HT1080 (cell line): ENCODE results near the gene CXCR4. TPM values are rescaled to one million over a fixed set of nuclear protein-coding genes. Genes with fewer than 3 reads are reported as not detected.

Experiments used
- DNase-seq: peaks from one replicate; pipeline ENCODE4 v3.0.0-alpha.2; 2015; ENCODE audit warnings: low read depth
- polyA plus RNA-seq, 2 experiments: library from polyadenylated mRNA; depleted of rRNA; stranded (reverse); fragments of >200 nt; gene quantifications; 2 replicates each; pipeline ENCODE4 v1.2.3, GENCODE V29; 2015
- total RNA-seq: library from RNA; depleted of rRNA; stranded (reverse); fragments of >200 nt; shearing (Covaris generic); gene quantifications from 2 replicates; pipeline ENCODE4 v1.2.3, GENCODE V29; 2014; rRNA removed

The CXCR4 gene
- not detected in 2 replicates for total RNA-seq
- polyA plus RNA-seq (2015; cell fraction: cytosol; rRNA removed): 0.07 and 0.21 TPM in 2 replicates
- polyA plus RNA-seq (2015; cell fraction: nucleus; rRNA removed): 0.07 TPM in 1 of 2 replicates, not detected in the other

DNA sequence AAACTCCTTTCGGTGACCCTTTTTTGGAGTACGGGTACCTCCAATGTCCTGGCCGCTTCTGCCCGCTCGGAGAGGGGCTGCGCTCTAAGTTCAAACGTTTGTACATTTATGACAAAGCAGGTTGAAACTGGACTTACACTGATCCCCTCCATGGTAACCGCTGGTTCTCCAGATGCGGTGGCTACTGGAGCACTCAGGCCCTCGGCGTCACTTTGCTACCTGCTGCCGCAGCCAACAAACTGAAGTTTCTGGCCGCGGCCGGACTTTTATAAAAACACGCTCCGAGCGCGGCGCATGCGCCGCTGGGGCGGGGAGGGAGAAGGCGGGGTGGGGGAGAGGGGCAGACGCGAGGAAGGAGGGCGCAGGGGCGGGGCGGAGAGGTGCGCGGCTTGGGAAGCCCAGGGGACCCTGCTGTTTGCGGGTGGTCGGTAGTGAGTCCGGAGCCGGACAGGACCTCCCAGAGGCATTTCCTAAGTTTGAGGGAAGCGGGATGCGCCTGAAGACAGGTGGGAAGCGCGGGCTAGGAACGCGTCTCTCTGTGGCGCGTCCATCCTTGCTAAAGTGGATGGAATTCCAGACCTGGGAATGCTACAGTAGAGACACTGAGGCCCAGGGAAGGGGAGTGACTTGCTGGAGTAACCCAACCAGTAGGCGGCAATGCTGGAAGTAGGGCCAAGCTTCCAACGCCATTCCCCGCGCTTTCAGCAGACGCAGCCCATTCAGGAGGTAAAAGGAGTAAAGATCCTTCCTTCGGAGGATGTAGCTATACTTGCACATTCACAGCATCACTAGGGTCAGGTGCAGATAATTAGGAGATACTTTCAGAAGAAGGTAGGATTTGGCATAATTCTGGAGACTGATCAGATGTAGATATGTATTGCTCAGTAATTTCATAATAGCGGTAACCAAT is at the start of gene CXCR4:
CXCR4 (minus strand) TSS at position 241 of the 910 bp plus-strand sequence; CDS start at position 152, 89 bp downstream.
- no peak for DNase-seq

DNA sequence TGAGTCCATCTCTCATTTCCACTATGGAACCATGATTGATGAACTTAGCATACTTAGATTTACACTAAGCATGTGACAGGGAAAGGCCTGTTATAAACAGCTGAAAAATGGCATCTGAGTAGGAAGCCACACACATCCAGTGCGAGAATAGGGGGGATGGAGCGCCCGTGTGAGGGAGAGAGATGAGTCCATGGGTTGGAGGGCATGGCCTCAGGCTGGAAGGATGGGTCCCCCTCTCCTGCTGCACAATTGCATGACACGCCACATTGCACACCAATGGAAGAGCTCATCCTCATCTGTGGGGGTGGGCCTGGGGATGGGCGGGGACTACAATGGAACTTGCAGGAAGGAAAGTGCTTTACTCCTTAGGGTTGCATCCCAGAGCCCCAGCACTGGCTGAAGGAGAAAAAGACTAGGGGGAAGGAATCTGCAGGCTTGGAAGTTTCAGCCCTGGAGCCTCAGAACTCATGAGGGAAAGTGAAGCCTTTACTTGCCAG is 46.4 kb upstream of the CXCR4 start:
- DNase-seq: no peak

DNA sequence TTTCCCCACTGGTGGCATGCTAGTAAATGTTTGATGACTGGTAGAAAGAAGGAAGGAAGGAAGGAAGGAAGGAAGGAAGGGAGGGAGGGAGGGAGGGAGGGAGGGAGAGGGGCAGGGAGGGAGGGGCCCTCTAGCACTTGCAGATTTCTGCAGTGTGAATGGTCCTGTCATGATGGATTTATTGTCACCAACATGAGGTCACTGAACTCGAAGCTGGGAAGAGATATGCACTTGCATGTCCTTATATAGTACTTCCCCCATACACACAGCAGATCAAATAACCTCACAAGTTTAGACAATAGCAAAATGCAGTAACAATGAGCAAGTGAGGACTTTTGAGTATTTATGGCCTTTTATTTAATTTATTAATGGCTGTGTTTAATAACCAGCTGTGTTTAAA is 44.5 kb upstream of the CXCR4 start:
- no peak for DNase-seq

DNA sequence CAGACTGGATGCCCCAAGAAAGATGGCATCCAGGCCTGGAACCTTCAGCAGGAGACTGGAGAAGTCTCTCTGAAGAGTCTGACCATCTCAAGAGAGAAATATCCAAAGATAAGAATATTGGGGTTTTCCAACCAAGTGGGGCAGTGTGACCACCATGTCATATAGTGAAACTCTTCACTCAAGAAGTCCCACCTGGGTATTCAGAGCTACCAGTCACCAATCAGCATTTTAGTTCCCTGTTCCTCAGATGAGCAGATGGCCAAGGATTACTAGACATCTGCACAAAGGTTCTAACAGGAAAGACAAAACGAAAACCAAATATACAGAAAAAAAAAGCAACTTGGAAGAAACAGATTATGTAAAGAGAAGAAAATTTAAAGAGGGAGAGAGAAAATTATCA is 38.5 kb upstream of the CXCR4 start:
- DNase-seq: no peak

DNA sequence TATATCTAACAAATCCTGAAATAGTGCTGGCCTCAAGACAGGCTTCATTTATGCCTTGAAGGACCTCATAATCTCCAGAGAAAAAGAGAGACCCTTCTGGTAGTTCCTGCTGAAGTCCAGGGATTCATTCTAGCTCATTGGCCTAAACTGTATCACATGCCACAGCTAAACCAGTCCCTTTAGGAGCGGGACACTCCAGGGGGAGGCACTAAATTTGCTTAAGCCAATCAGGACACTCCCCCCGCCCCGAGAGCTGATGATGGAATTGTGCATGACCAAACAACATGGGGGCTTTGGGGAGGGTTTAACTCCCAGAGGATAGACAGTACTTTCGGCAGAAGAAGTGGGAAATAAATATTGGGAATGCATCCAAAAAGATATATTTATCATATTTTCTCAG is 36.4 kb upstream of the CXCR4 start:
- DNase-seq: peak; percentile 20

DNA sequence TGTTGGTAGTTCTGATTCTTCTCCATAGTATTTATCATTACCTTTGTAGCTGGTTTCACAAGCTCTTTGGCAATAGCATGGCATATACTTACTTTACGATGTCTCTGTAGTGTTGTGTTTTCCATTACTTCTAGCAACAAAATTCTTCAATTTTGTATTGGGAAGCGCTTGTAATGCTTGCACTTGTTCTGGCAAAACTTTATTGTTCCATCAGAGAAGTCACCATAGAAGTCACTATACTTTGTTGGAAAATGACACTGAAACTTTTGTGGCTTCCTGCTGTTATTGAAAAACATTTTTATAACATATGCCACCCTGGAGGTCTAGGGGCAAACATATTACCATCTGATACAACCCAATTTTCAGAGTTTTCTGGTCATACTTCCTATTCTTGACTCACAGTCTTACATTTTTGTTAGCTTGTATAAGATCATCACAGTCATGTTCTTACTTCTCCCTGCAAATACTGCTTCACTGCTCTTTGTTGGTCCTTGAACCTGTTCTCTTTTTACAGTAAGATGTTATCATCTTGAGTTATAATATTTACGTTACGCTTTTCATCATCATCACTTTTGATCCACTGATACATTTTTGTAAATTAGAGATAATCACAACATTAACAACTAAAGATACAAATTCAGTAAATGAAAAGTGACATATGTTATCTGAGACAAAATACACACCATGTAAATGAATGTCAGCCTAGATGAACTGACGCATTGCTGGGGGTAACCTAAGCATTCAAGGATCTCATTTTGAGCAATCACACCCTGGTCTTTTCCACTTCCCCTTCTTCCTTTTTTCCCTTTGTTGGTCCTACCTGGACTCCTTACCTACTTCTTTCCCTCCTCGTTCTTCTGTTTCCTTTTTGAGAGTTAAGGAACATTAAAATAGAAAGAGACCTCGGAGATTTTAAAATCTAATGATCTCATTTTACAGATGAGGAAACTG is 33.3 kb upstream of the CXCR4 start:
- no peak for DNase-seq

DNA sequence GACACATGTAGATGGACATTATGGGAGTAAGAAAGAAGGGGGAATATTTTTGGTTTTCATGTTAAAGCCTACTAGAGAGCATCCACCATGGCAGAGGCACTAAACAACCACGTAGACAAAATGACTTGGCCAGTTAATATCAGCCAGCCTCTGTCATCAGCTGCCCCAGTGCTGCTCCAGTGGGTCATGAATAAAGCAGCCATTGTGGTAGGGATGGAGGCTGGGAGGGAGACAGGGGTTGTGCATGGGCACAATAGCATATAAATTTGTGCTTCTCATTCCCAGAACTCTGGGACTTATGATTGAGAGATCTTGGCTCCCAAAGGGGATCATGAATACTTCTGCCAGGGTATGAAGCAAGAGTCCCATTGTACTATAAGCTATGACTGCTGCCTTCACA is 31.1 kb upstream of the CXCR4 start:
- DNase-seq: no peak

DNA sequence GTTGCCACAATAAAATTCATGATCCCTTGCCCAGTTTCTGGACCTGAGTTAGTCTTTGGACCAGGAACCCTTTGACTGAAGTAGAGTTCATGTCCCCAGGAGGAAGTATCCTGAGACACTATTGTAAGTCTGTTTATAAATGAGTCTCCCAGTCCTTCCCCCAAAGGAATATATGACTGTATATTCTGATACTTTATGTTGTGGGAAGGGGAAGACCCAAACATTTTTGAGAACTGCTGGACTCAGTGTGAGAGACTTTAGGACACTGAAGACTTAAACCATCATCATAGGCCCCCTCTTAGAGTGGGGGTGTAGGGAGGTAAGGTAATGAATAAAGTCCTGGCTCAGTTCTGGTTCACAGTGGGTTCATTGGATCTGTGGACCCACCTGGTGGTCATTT is 28.6 kb upstream of the CXCR4 start:
- DNase-seq: no peak

DNA sequence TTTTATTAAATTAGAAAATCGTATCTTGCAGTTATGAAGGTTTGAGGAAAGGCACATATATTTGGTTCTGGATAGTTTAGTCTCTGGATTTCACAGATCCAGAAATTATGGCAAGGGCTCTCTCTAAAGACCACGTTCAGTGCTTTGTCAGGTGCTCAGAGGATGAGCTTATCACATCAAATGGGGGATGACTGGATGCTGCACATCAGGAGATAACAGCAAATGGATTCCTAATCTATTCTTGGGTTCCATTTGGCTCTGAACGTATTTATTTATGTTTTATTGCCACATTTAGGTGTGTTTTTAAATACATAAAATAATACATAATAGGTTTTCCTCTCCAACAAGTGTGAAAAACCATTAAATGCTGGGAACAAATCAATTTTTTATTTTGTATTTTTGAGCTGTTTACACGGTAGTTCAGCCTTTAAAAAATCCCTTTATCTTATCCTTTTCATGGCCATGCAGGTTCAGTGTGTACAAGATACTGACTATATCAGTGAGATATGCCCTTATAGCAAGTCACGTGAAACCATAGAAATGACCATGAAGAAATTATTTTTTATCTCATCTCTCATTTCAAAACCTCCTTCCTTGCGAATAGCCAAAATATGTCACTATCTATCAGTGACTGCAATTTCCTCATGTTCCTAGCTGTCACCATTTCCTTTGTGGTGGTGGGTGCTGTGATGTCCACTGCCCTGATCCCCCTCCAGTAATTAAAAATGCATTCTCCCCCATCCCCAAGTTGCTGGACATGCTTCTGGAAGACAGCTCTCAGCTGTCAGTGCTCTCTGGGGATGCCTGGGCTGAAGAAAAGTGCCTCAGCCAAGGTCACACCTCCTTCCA is 25.9 kb upstream of the CXCR4 start:
- DNase-seq: no peak

DNA sequence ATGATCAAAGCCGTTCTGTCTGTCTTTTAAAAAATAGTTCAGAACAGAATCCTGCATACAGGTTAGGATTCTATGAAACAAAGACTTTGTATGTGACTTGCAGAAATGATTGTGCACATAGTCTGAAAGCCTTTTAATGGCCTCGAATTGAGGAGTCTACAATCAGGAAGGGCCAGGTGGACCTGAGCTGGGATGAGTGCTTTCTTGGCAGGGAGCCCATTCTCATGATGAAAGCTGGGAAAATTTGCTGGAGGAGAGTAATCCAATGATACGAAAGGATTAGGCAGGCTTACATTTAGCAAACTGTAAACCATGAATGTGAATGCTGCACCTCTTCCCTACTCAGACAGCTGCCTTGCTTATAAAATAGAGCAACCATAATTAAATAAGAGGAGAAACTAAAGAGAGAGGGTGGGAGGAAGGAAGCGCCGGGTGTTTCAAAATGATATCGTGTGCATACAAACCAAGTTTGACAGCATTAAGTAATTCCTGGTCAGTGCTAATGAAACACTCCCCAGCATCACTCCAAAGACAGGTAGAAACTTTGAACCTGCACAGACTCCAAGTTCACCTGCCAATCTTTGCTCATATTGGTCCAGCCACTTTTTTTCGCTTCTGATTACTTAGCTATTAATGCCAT is 23.7 kb upstream of the CXCR4 start:
- no peak for DNase-seq

DNA sequence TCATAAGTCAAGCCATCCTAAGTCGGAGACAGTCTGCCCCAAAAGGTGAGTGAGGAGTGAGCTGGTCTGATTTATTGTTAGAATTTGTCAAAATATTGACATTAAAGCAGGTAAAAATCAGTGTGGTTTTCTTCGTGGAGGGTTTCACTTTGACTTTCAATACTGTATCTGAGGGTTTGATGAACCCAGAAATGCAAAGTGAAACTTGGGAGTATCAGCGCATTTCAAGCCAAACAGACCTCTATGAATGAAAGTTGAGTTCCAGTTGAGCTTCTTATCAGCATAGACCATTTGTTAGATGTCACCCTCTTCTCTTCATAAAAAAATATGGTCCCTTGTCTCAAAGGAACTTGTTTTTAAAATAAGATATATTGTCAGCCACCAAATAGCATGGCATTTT is 21.7 kb upstream of the CXCR4 start:
- DNase-seq: no peak

DNA sequence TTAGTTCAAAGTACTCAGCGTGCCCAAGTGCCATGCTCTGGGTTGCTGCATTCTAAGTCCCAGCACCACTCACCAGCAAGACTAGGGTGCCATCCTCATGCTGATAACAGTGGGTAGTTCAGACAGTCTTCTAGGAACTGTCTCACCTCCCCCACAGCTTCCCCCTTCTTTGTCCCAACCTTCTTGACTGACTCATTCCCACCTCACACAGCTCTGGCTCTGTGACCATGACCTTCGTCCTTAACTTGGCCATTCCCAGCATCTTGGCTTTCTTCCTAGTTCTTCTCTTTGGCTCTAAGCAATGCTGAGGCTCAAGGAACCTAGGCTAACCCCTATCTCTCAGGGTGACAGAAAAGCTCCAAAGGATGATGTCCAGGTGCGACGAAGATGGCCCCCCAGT is 20.0 kb upstream of the CXCR4 start:
- DNase-seq: no peak

DNA sequence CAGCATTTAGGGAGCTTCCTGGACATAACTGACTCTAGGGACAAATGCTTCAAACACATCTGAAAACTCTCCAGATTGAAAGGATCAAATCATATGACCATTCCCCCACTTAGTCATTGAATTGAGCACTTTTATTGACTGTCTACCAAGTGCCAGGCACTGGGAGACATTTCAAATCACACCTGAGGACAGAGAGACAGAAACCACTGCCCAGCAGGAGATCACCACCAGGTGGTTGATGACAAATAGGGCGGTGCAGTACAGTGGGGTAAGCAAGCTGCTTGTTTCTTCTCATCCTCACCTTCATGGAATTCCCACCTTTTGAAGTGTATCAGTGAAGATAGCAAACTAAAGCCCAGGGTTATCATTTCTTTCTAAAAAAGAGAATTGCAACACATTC is 19.0 kb upstream of the CXCR4 start:
- DNase-seq: no peak

DNA sequence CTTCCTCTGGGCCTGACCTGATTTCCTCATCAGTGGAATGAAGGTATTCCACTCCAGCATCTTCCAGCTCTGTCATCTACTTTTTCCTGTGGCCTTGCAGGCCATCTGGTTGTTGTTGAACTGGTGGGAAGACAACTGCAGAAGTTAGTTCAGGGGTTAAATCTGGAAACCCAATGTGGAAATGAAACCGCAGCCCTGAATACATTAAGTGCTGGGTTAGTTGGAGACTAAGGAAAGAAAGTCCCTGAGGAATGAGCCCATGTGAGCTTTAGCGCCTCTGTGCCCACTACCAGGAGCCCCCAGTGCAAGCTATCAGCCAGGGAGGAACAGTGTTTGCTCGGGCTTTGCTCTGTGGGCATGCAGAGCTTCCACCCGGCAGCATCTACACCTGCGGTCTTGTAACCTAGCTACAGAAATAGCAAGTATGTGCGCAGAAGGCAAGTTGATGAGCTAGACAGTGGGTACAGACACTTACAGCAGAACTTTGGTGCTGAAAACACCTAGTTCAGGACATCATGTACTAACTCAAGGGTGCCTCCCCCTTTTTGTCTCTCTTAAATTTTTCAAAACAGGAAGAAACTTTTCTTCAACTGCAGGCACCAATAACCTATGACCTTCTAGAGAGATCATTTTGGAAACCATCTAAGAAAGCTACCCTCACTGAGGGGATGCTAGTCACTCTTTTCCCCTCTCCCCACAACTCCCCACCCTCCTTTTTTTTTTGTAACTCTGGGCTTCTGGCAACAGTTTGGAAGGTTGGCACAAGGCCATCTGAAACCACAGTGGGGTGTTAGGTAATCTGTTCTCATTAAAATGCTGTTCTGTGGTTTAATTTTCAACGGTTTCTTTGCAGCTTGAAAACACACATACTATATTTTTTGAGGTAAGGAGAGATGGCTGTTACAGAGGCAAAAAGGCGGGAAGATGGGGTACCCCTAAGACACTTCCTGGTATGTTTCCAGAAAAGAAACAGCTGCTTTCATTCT is 18.3 kb upstream of the CXCR4 start:
- DNase-seq: no peak

DNA sequence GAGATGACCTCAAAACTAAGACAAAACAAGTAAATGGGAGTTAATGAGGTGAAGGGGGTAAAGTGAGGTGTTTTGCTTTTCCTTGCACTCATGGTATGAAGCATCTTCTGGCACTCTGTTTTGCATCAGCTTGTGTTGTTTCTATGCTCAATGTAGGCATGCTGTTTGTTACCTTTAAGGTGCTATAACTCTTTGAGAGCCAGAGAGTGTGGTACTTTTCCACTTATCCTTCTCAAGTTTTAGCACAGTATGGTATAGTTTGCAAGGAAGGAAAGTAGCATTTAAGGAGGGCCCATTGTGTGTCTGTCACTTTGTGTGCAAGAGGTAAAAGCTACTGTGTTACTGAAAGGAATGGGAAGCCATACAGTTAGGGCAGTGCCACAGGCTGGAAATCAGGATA is 17.5 kb upstream of the CXCR4 start:
- no peak for DNase-seq

DNA sequence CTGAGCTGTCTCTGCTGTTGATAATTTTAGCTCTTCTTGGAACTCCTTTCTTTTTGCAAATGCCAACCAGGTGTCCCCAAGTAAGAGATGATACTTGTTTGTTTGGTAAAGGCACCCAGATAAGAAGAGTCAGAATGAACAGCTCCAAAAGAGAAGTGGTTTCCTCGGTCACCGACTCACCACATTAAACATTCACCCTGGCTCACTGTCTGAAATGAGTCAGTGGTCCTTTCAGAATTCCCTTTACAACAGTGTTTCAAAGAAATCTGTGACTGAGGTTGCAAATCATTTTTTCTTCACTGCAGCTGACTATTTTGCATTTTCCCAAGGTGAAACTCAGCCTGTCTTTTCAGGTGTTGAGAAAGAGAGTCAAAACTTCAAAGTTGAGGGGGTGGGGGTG is 16.2 kb upstream of the CXCR4 start:
- no peak for DNase-seq

DNA sequence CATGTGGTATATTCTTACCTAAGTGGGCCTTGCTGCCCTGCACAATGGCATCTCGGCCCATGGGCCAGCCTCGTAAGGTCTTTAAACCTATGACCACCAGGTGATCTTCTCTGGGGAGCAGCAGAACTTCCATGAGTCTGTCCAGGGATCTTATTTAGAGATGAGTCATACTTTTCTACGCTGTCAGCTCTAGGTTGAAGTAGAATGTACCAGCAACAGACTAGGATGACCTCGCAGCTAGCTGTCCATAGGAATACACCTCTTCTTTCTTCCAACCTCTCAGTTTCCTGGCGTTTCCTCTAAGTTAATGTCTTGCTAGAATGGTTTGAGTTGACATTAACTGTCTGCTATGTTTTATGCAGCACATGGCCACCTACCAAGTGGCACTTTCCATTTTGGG is 15.6 kb upstream of the CXCR4 start:
- no peak for DNase-seq

DNA sequence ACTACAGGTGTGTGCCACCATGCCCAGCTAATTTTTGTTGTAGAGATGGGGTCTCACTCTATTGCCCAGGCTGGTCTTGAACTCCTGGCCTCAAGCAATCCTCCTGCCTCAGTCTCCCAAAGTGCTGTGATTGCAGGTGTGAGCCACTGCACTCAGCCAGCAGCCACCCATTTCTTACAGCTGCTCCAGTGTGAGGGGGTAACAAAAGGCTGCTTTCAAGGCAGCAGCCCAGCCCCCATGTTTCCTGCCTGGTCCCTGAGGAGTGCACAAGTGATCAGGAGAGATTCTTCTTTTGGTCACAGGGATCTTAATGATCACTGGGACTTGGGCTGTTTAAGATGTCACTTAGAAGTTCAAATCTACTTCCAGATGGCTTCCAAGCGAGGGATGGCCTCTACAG is 15.2 kb upstream of the CXCR4 start:
- DNase-seq: no peak

DNA sequence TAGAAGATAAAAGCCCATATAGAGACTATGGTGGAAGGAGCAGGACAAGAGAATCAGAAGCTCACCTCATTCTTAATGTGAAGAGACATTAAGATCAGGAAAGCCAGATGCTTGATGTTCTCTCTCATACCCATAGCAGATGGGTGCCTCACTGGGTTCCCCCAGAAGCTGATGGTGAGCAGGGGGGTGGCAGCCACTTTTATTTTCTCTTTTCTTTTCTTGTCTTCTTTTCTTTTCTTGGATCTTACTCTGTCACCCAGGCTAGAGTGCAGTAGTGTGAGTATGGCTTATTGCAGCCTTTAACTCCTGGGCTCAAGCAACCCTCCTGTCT is 14.8 kb upstream of the CXCR4 start:
- no peak for DNase-seq
